Esophagus muscularis mucosa (tissue), 4 donors: ENCODE data around the gene GTF2F2. TPM values are rescaled to one million over a fixed set of nuclear protein-coding genes. Genes with fewer than 3 reads are reported as not detected.

Experiments used
- DNase-seq: peaks from one replicate; pipeline ENCODE4 v3.0.0-alpha.2; 2017; ENCODE audit errors: extremely low spot score
- H3K27ac ChIP-seq, 4 donors: fragments of 200-600 bp; sonication (generic); replicated peaks in 1 of 4; 1 replicate in 3 of 4; 2 replicates in 1 of 4; pipeline ENCODE4 v1.5.1; 2016 to 2019; ENCODE audit warnings: mild to moderate bottlenecking in 1 of 4
- H3K27me3 ChIP-seq, 4 donors: fragments of 200-600 bp; sonication (generic); one replicate each; pipeline versions ENCODE4 v1.5.1 to v1.6.0; 2016 to 2019
- H3K36me3 ChIP-seq, 4 donors: fragments of 200-600 bp; sonication (generic); one replicate each; pipeline ENCODE4 v1.5.1; 2016 to 2019
- H3K4me1 ChIP-seq, 4 donors: fragments of 200-600 bp; sonication (generic); one replicate each; pipeline ENCODE4 v1.5.1; 2016 to 2019
- H3K4me3 ChIP-seq, 4 donors: fragments of 200-600 bp; sonication (generic); 1 replicate in 2 of 4; 2 replicates in 2 of 4; pipeline ENCODE4 v1.5.1; 2016 to 2019; ENCODE audit warnings: mild to moderate bottlenecking in 4 of 4, moderate library complexity in 1 of 4
- H3K9me3 ChIP-seq, 4 donors: fragments of 200-600 bp; sonication (generic); 1 replicate in 3 of 4; 2 replicates in 1 of 4; pipeline ENCODE4 v1.5.1; 2016 to 2019
- CTCF ChIP-seq, 3 experiments: fragments of 200-600 bp in 2 of 3; fragments of 450-650 bp in 1 of 3; sonication (generic) in 2 of 3; IDR thresholded peaks; one replicate each; pipeline ENCODE4 v1.5.1; 2017 to 2019; ENCODE audit warnings: antibody characterized with exemption in 3 of 3, mild to moderate bottlenecking in 2 of 3, moderate library complexity in 1 of 3
- EP300 ChIP-seq: sonication (generic); formaldehyde crosslinking; IDR thresholded peaks from one replicate; pipeline ENCODE4 v1.6.1; 2017; ENCODE audit warnings: antibody characterized with exemption
- POLR2A ChIP-seq: fragments of 450-650 bp; IDR thresholded peaks from one replicate; pipeline ENCODE4 v1.6.1; 2017; ENCODE audit warnings: antibody characterized with exemption, moderate library complexity, mild to moderate bottlenecking, low read depth
- POLR2AphosphoS5 ChIP-seq, 2 donors: sonication (generic); formaldehyde crosslinking; IDR thresholded peaks; one replicate each; pipeline ENCODE4 v1.6.1; 2017; ENCODE audit warnings: antibody characterized with exemption in 2 of 2
- WGBS: methylation state at CpG from one replicate; pipeline ENCODE4 v1.1.5; 2018; 5-methylcytosine and 5-hydroxymethylcytosine counted together
- intact Hi-C: fragments of 100-400 bp; cut with DNase I; formaldehyde crosslinking; loops from one replicate; pipeline ENCODE4 v1.15.1; 2023
- total RNA-seq, 4 donors: library from RNA; depleted of rRNA; stranded (reverse); fragments of >200 nt; gene quantifications; one replicate each; pipeline versions ENCODE4 v1.1.0 to v1.2.1, GENCODE V29; 2016

GTF2F2 gene
- total RNA-seq, 4 donors from 2014 or later: 12.9 to 15.1 (median 14.6) TPM

DNA sequence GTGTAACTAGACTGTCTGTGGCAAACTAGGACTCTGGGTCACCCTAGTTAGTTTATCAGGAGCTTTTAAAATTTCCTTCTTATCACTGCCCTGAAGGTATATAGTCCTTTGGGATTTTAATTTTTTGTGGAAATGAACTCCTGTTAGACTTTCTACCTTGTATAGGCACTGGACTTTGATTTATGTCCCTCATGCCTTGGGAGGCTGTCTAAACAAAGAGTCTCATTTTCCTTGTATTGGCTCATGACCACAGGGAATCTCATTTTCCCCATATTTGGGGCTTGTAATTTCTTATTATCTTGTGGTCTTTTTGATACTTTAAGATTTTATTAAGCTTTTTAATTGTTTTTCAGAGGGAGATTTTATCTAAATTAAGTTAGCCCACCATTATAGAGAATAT, 59.1 kb downstream of the GTF2F2 start:
- Histone ChIP-seq H3K27me3 (no peaks in the 10 kb centered on the region), H3K4me3 (no peak overlapping the region), H3K36me3 (peaks cover 0 to 4% (median 0%) of the 10 kb centered on the region in 4 donors), H3K4me1 (peaks cover 0 to 10% (median 0%) of the 10 kb centered on the region in 4 donors), H3K9me3 (no peaks in the 10 kb centered on the region), H3K27ac (no peak overlapping the region)
- no peak for TF ChIP-seq CTCF (IDR thresholded peaks at IDR 0.05)
- no peak for TF ChIP-seq POLR2AphosphoS5 (IDR thresholded peaks at IDR 0.05)
- no peak for TF ChIP-seq EP300
- no peak for TF ChIP-seq POLR2A
- DNase-seq: no peak
- intact Hi-C loops: no loop called here

- Histone ChIP-seq H3K27me3 (no peaks in the 10 kb centered on the region), H3K36me3 (peaks cover 0 to 10% (median 0%) of the 10 kb centered on the region in 4 donors), H3K4me1 (peaks cover 0 to 10% (median 0%) of the 10 kb centered on the region in 4 donors), H3K4me3 (no peak overlapping the region), H3K9me3 (no peaks in the 10 kb centered on the region), H3K27ac (no peak overlapping the region)
- no peak for TF ChIP-seq CTCF (IDR thresholded peaks at IDR 0.05)
- no peak for TF ChIP-seq EP300
- TF ChIP-seq POLR2A: no peak
- no peak for TF ChIP-seq POLR2AphosphoS5 (IDR thresholded peaks at IDR 0.05)
- intact Hi-C loops: no loop called here
- DNase-seq: no peak
- 92% methylated on average over 3 of the region's 3 CpGs for WGBS
Measured at GRCh38 chr13:45180303-45180702, 60.0 kb downstream of the GTF2F2 start.

GRCh38 chr13:45180713-45181601, 60.6 kb downstream of the GTF2F2 start:
- Histone ChIP-seq H3K4me1 (peaks cover 0 to 10% (median 0%) of the 10 kb centered on the region in 4 donors), H3K27ac (no peak overlapping the region), H3K9me3 (no peaks in the 10 kb centered on the region), H3K36me3 (peaks cover 0 to 6% (median 0%) of the 10 kb centered on the region in 4 donors), H3K4me3 (no peak overlapping the region), H3K27me3 (no peaks in the 10 kb centered on the region)
- TF ChIP-seq CTCF (IDR thresholded peaks at IDR 0.05): no peak
- TF ChIP-seq EP300: no peak
- intact Hi-C loops: no loop called here
- DNase-seq: no peak
- 94% methylated on average over 7 of the region's 7 CpGs for whole genome bisulfite sequencing

DNA sequence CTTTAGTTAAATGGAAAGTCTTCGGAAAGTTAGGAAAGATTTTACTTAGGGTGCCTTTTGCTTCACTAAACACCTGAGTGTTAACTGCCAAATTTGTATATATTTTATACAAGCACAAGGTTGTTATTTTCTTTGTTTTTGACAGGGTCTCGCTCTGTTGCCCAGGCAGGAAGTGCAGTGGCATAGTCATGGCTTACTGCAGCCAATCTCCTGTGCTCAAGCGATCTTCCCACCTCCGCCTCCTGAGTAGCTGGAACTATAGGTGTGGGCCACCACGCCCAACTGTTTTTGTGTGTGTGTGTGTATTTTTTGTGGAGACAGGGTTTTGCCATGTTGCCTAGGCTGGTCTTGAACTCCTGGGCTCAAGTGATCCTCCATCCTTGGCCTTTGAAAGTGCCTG, 64.4 kb downstream of the GTF2F2 start:
- 99% methylated on average over 5 of the region's 5 CpGs for WGBS
- Histone ChIP-seq H3K4me3 (no peak overlapping the region), H3K9me3 (no peaks in the 10 kb centered on the region), H3K36me3 (peaks cover 0 to 6% (median 0%) of the 10 kb centered on the region in 4 donors), H3K27ac (no peak overlapping the region), H3K27me3 (no peaks in the 10 kb centered on the region), H3K4me1 (no peaks in the 10 kb centered on the region)
- TF ChIP-seq EP300 (no peak), CTCF (IDR thresholded peaks at IDR 0.05) (no peak), POLR2A (no peak), POLR2AphosphoS5 (IDR thresholded peaks at IDR 0.05) (no peak)
- DNase-seq: no peak
- intact Hi-C loops: no loop called here
